Stimulated activated CD4-positive, alpha-beta T cell treated with anti-CD3 and anti-CD28 coated beads, Interleukin-2, amount 100 ng/mL, for 48 hours (primary cell): ENCODE data around the gene EFNA2.
A peak's percentile ranks its signal among the peaks of the same experiment; 100 is the strongest.

Experiments
- DNase-seq, 2 donors: peaks; one replicate each; pipeline ENCODE4 v3.0.0-alpha.2; 2020

EFNA2 gene

GRCh38 chr19:1284979-1285736 lies 515 bp upstream of the EFNA2 start:
- no peak for DNase-seq

- no peak for DNase-seq
These were observed 1.0 kb downstream of the EFNA2 start for GRCh38 chr19:1286487-1287353.

GRCh38 chr19:1287354-1288225 lies 1.9 kb downstream of the EFNA2 start:
- DNase-seq: no peak

GRCh38 chr19:1288226-1288612 lies 2.5 kb downstream of the EFNA2 start:
- DNase-seq: no peak

- no peak for DNase-seq
These were observed 3.4 kb downstream of the EFNA2 start for GRCh38 chr19:1288833-1289685.

- DNase-seq: no peak
These were observed 4.0 kb downstream of the EFNA2 start for GRCh38 chr19:1289686-1290025.

- no peak for DNase-seq
These were observed 4.6 kb downstream of the EFNA2 start for GRCh38 chr19:1290196-1290702.

GRCh38 chr19:1290703-1291651 lies 5.3 kb downstream of the EFNA2 start:
- no peak for DNase-seq

GRCh38 chr19:1291761-1292418 lies 6.2 kb downstream of the EFNA2 start:
- no peak for DNase-seq

GRCh38 chr19:1292419-1293151 lies 6.9 kb downstream of the EFNA2 start:
- no peak for DNase-seq

- DNase-seq: no peak
These were observed 8.3 kb downstream of the EFNA2 start for GRCh38 chr19:1293782-1294604.

GRCh38 chr19:1294688-1295087 lies 9.0 kb downstream of the EFNA2 start:
- no peak for DNase-seq

GRCh38 chr19:1295169-1296012 lies 9.7 kb downstream of the EFNA2 start:
- DNase-seq: peak; percentile 43 to 55

- no peak for DNase-seq
These were observed 10.4 kb downstream of the EFNA2 start for GRCh38 chr19:1296078-1296477.

GRCh38 chr19:1296575-1297271 lies 11.1 kb downstream of the EFNA2 start:
- no peak for DNase-seq

GRCh38 chr19:1298235-1298634 lies 12.6 kb downstream of the EFNA2 start:
- DNase-seq: no peak

GRCh38 chr19:1299801-1300200 lies 14.1 kb downstream of the EFNA2 start:
- DNase-seq: no peak
